HUES64 (cell line): ENCODE results near the gene MEF2C.
A peak's percentile ranks its signal among the peaks of the same experiment; 100 is the strongest.

ENCODE experiments used
- H3K27ac ChIP-seq: 2 replicates; pipeline ENCODE4 v1.7.0; 2013; ENCODE audit warnings: low read depth, low read length, inconsistent platforms
- H3K27me3 ChIP-seq: 2 replicates; pipeline ENCODE4 v1.6.1; 2013; ENCODE audit warnings: mild to moderate bottlenecking, low read length; ENCODE audit not compliant: insufficient read depth
- H3K36me3 ChIP-seq: 2 replicates; pipeline ENCODE4 v1.6.1; 2013; ENCODE audit warnings: mild to moderate bottlenecking, low read length; ENCODE audit not compliant: insufficient read depth
- H3K4me1 ChIP-seq: 2 replicates; pipeline ENCODE4 v1.6.1; 2013; ENCODE audit warnings: mild to moderate bottlenecking, low read length, moderate library complexity; ENCODE audit not compliant: insufficient read depth
- H3K4me3 ChIP-seq: 2 replicates; pipeline ENCODE4 v1.5.1; 2013; ENCODE audit warnings: mild to moderate bottlenecking, low read length, moderate library complexity
- H3K9ac ChIP-seq: 2 replicates; pipeline ENCODE4 v1.6.1; 2013; ENCODE audit warnings: mild to moderate bottlenecking, low read depth, low read length
- H3K9me3 ChIP-seq: 2 replicates; pipeline ENCODE4 v1.6.1; 2013; ENCODE audit warnings: low read depth, low read length; ENCODE audit not compliant: insufficient read depth
- WGBS: fragments of 150-250, 120-280 bp; methylation state at CpG from one replicate; pipeline ENCODE4 v1.1.7; 2013; ENCODE audit warnings: missing lambda C conversion rate; 5-methylcytosine and 5-hydroxymethylcytosine counted together

Gene MEF2C

DNA sequence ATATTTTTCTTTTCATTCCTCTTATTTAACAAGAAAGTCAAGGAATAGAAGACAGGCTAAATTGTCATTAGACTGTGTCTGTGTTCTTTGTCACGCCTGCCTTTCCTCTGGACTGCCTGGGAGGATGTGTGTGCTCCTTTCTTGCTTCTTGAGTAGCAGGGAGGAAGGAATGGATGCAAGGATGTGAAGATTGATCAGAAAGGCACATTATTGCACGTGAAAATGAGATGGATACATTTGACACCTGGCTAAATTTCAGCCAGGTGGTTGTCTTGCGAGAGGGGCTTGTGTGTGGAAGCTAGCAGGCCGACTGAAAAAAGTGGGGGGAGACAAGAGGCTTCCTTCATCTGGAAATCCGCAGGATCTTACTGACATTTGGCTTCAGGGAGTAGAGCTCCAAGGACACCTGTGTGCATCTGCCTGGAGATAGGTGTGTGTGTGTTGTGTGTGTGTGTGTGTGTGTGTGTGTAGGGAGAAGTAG, 200.1 kb downstream of the MEF2C start:
- no peak overlapping the region for H3K27ac ChIP-seq
- H3K36me3 ChIP-seq: no peaks in the 10 kb centered on the region
- H3K4me1 ChIP-seq: peaks cover 16% of the 10 kb centered on the region
- no peak overlapping the region for H3K9ac ChIP-seq
- no peak overlapping the region for H3K4me3 ChIP-seq
- H3K9me3 ChIP-seq: no peaks in the 10 kb centered on the region
- WGBS: 10% methylated on average over 5 of the region's 5 CpGs
- peaks cover 100% of the 10 kb centered on the region for H3K27me3 ChIP-seq

DNA sequence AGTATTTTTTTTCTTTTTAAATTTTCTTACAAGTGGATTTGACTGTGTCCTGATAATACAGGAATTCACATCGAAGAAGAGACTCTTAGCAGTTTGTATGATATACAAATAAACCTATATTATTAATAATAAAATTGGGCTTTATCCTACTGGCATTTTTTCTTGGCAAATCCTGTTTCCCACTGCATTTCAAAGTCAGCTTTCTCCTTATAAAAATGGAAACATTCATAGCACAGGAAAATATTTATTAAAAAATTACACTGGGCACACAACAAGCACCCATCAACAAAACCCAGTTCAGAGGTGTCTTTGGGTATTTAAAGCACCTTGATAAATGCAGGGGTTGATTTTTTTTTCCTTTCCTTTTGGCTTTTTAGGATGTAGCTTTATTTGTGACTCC, 200.9 kb downstream of the MEF2C start:
- H3K27ac ChIP-seq: no peak overlapping the region
- H3K4me1 ChIP-seq: peaks cover 21% of the 10 kb centered on the region
- H3K27me3 ChIP-seq: peaks cover 100% of the 10 kb centered on the region
- H3K4me3 ChIP-seq: no peak overlapping the region
- no peak overlapping the region for H3K9ac ChIP-seq
- H3K36me3 ChIP-seq: no peaks in the 10 kb centered on the region
- no peaks in the 10 kb centered on the region for H3K9me3 ChIP-seq
- no CpG with 5 or more reads among the region's 1 CpG for WGBS

- no peak overlapping the region for H3K9ac ChIP-seq
- no peaks in the 10 kb centered on the region for H3K9me3 ChIP-seq
- H3K36me3 ChIP-seq: no peaks in the 10 kb centered on the region
- no peak overlapping the region for H3K27ac ChIP-seq
- H3K27me3 ChIP-seq: peaks cover 100% of the 10 kb centered on the region
- H3K4me3 ChIP-seq: no peak overlapping the region
- WGBS: 30% methylated on average over 2 of the region's 5 CpGs
- peaks cover 21% of the 10 kb centered on the region for H3K4me1 ChIP-seq
These were observed 201.7 kb downstream of the MEF2C start for GRCh38 chr5:88681211-88681803.

DNA sequence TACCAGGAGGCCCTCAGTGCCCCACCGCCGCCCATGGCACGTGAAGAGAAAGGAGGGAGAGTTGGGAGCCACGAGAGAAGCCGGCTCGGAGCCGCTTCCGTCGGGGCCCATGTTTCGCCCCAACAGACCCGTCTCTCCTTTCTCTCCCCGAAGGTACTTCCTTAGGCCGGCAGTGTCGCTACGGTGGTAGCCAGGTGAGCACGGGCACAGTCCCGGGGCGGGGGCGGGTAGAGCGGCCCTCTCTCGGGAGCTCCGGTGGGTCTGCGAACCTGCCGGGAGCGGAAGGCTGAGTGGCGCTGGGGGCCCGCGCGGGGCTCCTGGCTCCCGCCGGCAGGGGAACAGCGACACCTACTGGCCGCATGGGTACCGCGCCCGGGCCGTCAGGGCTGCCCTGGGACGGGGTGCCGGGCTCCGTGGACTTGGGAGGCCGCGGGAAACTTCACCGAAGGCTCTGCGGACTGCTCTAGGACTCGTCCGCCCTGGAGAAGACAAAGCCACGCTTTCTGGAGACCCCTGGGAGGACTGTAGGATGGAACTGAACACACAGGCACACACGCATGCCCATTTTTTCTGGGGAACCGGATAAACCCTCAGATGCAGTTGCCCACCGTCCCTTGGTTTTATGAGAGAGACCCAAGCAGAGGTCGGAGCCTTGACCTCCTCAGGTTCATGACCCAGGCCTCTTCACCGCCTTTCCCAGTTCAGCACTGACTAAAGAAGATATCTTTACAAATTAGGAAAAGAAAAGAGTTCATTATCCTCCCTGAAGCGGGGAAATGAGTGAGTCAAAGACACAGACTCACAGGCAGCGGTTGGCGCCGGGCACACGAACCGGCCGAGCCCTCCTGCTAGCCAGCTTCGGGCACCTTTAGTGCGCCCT, 202.5 kb downstream of the MEF2C start:
- Histone ChIP-seq H3K36me3 (no peaks in the 10 kb centered on the region), H3K9me3 (no peaks in the 10 kb centered on the region), H3K9ac (no peak overlapping the region), H3K27me3 (peaks cover 99% of the 10 kb centered on the region), H3K27ac (no peak overlapping the region), H3K4me3 (peak overlapping the region; percentile 44), H3K4me1 (peaks cover 21% of the 10 kb centered on the region)
- WGBS: under 1% methylated on average over 61 of the region's 61 CpGs

- H3K9me3 ChIP-seq: no peaks in the 10 kb centered on the region
- peaks cover 21% of the 10 kb centered on the region for H3K4me1 ChIP-seq
- no peak overlapping the region for H3K27ac ChIP-seq
- no peak overlapping the region for H3K9ac ChIP-seq
- under 1% methylated on average over 10 of the region's 14 CpGs for WGBS
- peaks cover 99% of the 10 kb centered on the region for H3K27me3 ChIP-seq
- peak overlapping the region; percentile 44; the same call in 1 of the 2 replicates for H3K4me3 ChIP-seq
- H3K36me3 ChIP-seq: no peaks in the 10 kb centered on the region
These were observed 203.3 kb downstream of the MEF2C start for GRCh38 chr5:88679638-88680037.

DNA sequence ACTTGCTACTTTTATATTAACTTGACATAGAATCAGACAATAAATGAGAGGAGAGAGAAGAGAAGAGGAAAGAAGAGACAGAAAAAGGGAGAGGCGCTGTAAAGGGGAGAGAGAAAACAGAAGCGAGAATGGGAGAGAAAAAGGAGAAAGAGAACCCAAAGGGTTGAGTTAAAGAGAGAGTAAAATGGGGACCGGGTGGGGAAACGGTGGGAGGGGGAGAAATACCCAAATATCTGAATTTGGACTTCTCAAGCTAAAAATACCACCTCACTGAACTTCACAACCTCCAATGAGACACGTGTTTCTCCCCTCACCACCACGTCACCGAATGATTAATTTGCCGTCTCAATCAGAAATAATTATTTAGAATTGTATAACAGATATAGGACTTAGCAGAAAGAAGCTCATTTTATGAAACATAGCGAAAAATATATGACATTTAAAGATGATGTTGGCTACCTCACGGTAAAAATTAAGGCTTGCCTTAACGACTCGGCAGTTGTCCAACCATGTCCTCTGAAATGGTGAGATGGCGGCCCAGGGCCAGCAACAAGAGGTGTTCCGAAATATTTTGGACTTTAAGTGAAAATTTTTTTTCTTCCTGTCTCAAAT, 204.1 kb downstream of the MEF2C start:
- Histone ChIP-seq H3K27me3 (peaks cover 99% of the 10 kb centered on the region), H3K4me3 (peak overlapping the region; percentile 33)

GRCh38 chr5:88677943-88678769, 204.8 kb downstream of the MEF2C start:
- H3K27me3 ChIP-seq: peaks cover 99% of the 10 kb centered on the region
- peaks cover 26% of the 10 kb centered on the region for H3K4me1 ChIP-seq
- H3K27ac ChIP-seq: no peak overlapping the region
- H3K4me3 ChIP-seq: peak overlapping the region; percentile 37
- 1% methylated on average over 41 of the region's 56 CpGs for WGBS
- H3K9ac ChIP-seq: no peak overlapping the region
- H3K9me3 ChIP-seq: no peaks in the 10 kb centered on the region
- H3K36me3 ChIP-seq: no peaks in the 10 kb centered on the region

More for the DNA sequence above, 204.1 kb downstream of the MEF2C start:
- Histone ChIP-seq H3K9ac (no peak overlapping the region), H3K9me3 (no peaks in the 10 kb centered on the region), H3K27ac (no peak overlapping the region), H3K4me1 (peaks cover 22% of the 10 kb centered on the region), H3K36me3 (no peaks in the 10 kb centered on the region)
- 4% methylated on average over 12 of the region's 14 CpGs for WGBS

DNA sequence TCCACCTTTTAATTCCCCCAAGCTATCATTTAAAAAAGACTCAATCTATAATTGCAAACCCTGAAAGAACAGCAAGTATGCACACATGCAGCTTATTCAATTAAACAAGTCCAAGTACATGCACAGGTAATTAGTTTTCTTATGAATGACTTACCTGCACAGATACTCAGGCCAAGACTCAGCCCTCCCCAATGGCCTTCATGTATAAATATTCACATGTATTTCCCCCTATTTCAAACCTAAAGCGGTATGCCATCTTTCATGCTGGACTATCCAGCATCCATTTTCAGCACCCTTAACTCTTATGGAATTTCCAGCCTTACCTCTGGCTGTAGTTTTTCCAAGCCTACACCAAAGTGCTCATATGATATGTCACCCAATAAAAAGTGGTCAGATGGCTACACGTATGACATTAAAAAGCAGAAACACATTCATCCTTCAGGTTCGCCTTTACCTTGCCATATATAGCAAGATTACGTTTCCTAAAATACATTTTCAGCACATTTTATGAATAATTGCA, 205.5 kb downstream of the MEF2C start:
- Histone ChIP-seq H3K4me1 (peaks cover 32% of the 10 kb centered on the region), H3K9ac (no peak overlapping the region), H3K27me3 (peaks cover 99% of the 10 kb centered on the region), H3K9me3 (no peaks in the 10 kb centered on the region), H3K27ac (no peak overlapping the region), H3K4me3 (no peak overlapping the region), H3K36me3 (no peaks in the 10 kb centered on the region)
- 12% methylated on average over 4 of the region's 4 CpGs for WGBS

GRCh38 chr5:88676637-88677375, 206.2 kb downstream of the MEF2C start:
- H3K27ac ChIP-seq: no peak overlapping the region
- peaks cover 36% of the 10 kb centered on the region for H3K4me1 ChIP-seq
- H3K9me3 ChIP-seq: no peaks in the 10 kb centered on the region
- H3K36me3 ChIP-seq: no peaks in the 10 kb centered on the region
- H3K9ac ChIP-seq: no peak overlapping the region
- H3K27me3 ChIP-seq: peaks cover 99% of the 10 kb centered on the region
- WGBS: 23% methylated on average over 5 of the region's 8 CpGs
- H3K4me3 ChIP-seq: peak overlapping the region; percentile 17; the same call in 1 of the 2 replicates
